Bronchial epithelial cell (primary cell): ENCODE measurements around the gene TPX2. TPM values are rescaled to one million over a fixed set of nuclear protein-coding genes. Genes with fewer than 3 reads are reported as not detected.

Source experiments
- DNase-seq: peaks from one replicate; pipeline ENCODE4 v3.0.0-alpha.2; 2010; ENCODE audit warnings: low read depth
- FAIRE-seq: peaks from 2 replicates; lab custom pipeline; 2011; peaks lifted over from hg19 to GRCh38; lab: Jason Lieb, UNC
- H3K27me3 ChIP-seq: 2 replicates; pipeline ENCODE4 v1.5.1; 2011; ENCODE audit warnings: low read length; ENCODE audit not compliant: control insufficient read depth, insufficient read depth
- H3K36me3 ChIP-seq: 2 replicates; pipeline ENCODE4 v1.5.1; 2011; ENCODE audit warnings: low read length; ENCODE audit not compliant: control insufficient read depth, insufficient read depth
- H3K4me3 ChIP-seq: 2 replicates; pipeline ENCODE4 v1.5.1; 2011; ENCODE audit warnings: mild to moderate bottlenecking, low read depth, low read length, control low read depth
- total RNA-seq: library from RNA; depleted of rRNA; stranded (reverse); fragments of >200 nt; gene quantifications from 2 replicates; pipeline ENCODE4 v1.2.1, GENCODE V29; 2014
- TF ChIP-seq, protein P1 (sequence below): IDR thresholded peaks from 2 replicates; pipeline ENCODE4 v1.5.1; 2011; ENCODE audit warnings: mild to moderate bottlenecking, moderate library complexity, low read length, control low read depth, inconsistent platforms; ENCODE audit not compliant: insufficient read depth, severe bottlenecking

TPX2 gene
- total RNA-seq, 1 donor from 2014 or later, result 1.3 TPM

DNA sequence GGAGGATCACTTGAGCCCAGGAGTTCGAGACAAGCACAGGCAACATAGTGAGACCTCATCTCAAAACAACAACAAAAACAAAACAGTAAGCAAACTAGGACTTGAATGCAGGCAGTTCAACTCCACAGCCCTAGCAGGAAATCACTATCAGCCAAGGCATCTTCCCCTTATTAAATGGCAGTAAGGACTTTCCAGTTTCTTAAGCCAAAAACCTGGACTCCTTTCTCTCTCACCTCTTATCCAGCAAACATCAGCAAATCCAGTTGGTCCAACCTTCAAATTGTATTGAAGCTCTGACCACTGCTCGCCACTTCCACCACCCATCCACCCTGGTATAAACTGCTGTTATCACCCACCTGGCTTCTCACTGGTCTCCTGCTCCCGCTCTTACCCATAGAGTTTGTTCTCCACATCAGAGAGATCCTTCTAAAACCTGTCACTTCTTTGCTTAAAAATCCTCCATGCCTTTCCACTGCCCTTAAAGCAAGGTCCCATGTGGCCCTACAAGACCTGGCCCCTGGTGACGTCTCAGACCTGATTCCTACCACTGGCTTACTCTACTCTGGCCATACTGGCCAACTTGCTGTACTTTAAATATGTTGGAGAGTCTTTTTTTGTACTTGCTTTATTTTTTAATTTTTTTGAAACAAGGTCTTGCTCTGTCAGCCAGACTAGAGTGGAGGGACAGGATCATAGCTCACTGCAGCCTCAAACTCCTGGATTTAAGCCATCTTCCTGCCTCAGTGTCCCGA lies 44.1 kb upstream of the TPX2 start:
- peaks cover 15% of the 10 kb centered on the region for H3K36me3 ChIP-seq
- H3K27me3 ChIP-seq, result no peaks in the 10 kb centered on the region
- no peak overlapping the region for H3K4me3 ChIP-seq
- FAIRE-seq, result no peak
- TF ChIP-seq, protein P1, sequence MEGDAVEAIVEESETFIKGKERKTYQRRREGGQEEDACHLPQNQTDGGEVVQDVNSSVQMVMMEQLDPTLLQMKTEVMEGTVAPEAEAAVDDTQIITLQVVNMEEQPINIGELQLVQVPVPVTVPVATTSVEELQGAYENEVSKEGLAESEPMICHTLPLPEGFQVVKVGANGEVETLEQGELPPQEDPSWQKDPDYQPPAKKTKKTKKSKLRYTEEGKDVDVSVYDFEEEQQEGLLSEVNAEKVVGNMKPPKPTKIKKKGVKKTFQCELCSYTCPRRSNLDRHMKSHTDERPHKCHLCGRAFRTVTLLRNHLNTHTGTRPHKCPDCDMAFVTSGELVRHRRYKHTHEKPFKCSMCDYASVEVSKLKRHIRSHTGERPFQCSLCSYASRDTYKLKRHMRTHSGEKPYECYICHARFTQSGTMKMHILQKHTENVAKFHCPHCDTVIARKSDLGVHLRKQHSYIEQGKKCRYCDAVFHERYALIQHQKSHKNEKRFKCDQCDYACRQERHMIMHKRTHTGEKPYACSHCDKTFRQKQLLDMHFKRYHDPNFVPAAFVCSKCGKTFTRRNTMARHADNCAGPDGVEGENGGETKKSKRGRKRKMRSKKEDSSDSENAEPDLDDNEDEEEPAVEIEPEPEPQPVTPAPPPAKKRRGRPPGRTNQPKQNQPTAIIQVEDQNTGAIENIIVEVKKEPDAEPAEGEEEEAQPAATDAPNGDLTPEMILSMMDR, result no peak
- no peak for DNase-seq

DNA sequence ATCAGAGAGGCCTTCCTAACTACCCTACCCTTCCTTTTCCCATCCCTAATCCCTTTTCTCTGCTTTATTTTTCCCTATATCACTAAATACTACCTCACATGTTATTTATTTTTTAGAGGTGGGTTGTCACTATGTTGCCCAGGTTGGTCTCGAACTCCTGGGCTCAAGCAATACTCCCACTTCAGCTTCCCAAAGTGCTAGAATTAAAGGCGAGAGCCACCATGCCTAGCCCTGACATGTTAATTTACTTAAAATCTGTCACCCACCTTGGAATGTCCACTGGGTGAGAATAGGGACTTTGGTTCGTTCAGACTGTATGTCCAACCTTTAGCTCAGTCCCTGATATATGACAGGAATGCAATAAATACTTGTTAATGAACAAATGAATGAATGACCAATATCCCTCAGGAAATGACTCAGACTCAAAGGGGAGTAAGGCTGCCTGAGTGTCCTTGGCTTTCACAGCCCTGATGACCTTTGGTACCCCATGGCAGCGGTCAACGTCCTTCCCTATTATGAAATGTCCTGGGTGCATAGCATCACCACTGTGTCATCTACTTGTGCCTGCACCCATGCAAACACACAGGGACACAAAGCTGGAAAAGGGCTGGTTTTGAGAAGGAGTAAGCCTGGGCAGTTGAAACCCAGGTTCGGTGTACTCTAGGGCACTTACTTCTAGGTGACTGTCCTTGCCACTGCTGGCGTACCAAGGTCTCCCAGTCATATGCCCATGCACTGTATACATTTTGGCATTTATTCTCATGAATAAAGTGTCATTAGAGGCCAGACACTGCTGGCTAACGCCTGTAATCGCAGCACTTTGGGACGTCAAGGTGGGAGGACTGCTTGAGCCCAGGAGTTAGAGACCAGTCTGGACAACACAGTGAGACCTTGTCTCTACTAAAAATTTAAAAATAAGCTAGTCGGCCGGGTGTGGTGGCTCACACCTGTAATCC lies 43.0 kb upstream of the TPX2 start:
- peak; percentile 48 for DNase-seq
- Histone ChIP-seq H3K27me3 (no peaks in the 10 kb centered on the region), H3K36me3 (peaks cover 15% of the 10 kb centered on the region), H3K4me3 (no peak overlapping the region)
- TF ChIP-seq, protein P1, result no peak
- FAIRE-seq, result no peak

DNA sequence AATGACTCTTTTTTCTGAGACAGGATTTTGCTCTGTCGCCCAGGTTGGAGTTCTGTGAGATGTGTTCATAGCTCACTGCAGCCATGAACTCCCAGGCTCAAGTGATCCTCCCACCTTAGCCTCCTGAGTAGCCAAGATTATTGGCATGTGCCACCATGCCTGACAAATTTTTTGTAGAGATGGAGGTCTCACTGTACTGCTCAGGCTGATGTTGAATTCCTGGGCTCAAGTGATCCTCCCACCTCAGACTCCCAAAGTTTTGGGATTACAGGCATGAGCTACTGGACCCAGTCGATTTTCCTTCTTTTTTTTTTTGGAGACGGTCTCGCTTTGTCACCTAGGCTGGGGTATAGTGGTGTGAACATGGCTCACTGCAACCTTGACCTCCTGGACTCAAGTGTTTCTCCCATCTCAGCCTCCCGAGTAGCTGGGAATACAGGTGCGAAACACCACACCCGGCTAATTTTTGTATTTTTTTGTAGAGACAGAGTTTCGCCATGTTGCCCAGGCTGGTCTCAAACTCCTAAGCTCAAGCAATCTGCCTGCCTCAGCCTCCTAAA lies 40.8 kb upstream of the TPX2 start:
- TF ChIP-seq, protein P1, result no peak
- H3K4me3 ChIP-seq, result no peak overlapping the region
- DNase-seq (no peak), FAIRE-seq (no peak)
- H3K36me3 ChIP-seq, result peaks cover 12% of the 10 kb centered on the region
- H3K27me3 ChIP-seq, result no peaks in the 10 kb centered on the region

DNA sequence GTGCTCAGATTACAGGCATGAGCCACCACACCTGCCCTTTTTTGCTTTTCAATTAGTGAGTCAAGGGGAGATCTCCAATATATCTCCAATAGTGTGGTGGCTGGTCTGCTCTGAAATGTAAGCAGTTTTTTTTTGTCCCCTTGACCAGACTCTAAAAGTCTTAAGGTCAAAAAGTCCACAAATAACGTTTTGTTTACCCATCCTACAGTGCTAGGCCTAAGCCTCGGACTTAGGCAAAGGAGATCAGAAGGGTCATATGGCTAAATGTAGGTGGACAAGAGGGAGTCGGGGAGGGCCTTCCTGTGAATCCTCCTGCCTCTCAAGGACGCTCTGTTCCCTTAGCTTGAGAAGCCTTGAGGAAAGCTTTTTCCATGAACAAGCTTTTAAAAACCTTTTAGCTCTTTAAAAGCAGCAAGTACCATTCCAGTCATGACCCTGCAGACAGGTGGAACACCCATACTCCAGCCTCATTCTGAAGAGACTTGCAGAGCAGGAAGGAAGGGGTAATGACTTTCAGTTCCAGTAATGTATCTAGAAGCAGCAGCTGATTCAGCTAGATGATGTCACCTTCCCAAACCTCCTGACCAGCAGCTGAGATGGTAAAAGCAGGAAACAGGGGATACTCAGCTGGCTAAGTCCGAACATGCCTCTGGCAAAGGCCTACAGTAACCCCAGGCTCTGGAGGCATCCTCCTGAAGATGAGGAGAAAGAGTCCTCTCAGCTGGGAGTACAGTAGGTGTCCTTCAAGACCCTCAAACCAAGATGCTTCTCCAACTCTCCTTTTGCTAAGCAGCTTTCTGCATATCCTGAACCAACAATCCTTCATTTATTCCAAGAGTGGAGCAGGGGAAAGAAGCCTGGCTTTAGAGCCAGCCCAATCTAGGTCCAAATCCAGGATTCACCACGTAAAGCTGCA lies 40.0 kb upstream of the TPX2 start:
- H3K27me3 ChIP-seq, result no peaks in the 10 kb centered on the region
- H3K36me3 ChIP-seq, result peaks cover 10% of the 10 kb centered on the region
- FAIRE-seq (no peak), DNase-seq (peak; percentile 100)
- no peak overlapping the region for H3K4me3 ChIP-seq
- TF ChIP-seq, protein P1, result no peak
